SU-DHL-6 (cell line): ENCODE measurements around the gene SEBOX.

Experiments
- H2AFZ ChIP-seq: fragments of 200-600 bp; sonication (generic); 2 replicates; pipeline ENCODE4 v1.6.1; 2014; ENCODE audit warnings: low read depth, mild to moderate bottlenecking, moderate library complexity, mixed read lengths, antibody characterized with exemption, low read length; ENCODE audit not compliant: severe bottlenecking
- H3F3A ChIP-seq: fragments of 200-600 bp; shearing (Covaris generic); 2 replicates; pipeline ENCODE4 v1.6.0; 2016; ENCODE audit warnings: antibody characterized with exemption, mild to moderate bottlenecking; ENCODE audit not compliant: insufficient read depth
- H3K27ac ChIP-seq: fragments of 200-600 bp; sonication (generic); 2 replicates; pipeline ENCODE4 v1.5.1; 2016; ENCODE audit warnings: low read depth, mild to moderate bottlenecking, low read length, moderate library complexity, mixed read lengths
- H3K27me3 ChIP-seq: fragments of 200-600 bp; sonication (generic), shearing (Covaris generic); 2 replicates; pipeline ENCODE4 v1.6.0; 2014; ENCODE audit warnings: mild to moderate bottlenecking, low read length
- H3K36me3 ChIP-seq: fragments of 200-600 bp; sonication (generic); 2 replicates; pipeline ENCODE4 v1.6.1; 2014; ENCODE audit warnings: mild to moderate bottlenecking, low read length, mixed read lengths
- H3K4me2 ChIP-seq: fragments of 300-600, 200-600 bp; shearing (Covaris generic), sonication (generic); 2 replicates; pipeline ENCODE4 v1.6.0; 2014; ENCODE audit warnings: low read length, low read depth, mild to moderate bottlenecking; ENCODE audit not compliant: poor library complexity, severe bottlenecking
- H3K4me3 ChIP-seq: fragments of 200-600 bp; sonication (generic); 2 replicates; pipeline ENCODE4 v1.5.1; 2014; ENCODE audit warnings: antibody characterized with exemption, low read length, mild to moderate bottlenecking, mixed read lengths; ENCODE audit not compliant: insufficient read depth, poor library complexity, severe bottlenecking
- H3K79me2 ChIP-seq: fragments of 200-600 bp; sonication (generic); 2 replicates; pipeline ENCODE4 v1.6.1; 2014; ENCODE audit warnings: mild to moderate bottlenecking, low read length, moderate library complexity; ENCODE audit not compliant: insufficient read depth
- H3K9ac ChIP-seq: fragments of 200-600 bp; sonication (generic); 2 replicates; pipeline ENCODE4 v1.7.0; 2014; ENCODE audit warnings: mild to moderate bottlenecking, low read length
- H3K9me2 ChIP-seq: fragments of 200-600 bp; sonication (generic); replicated peaks from 2 replicates; pipeline ENCODE4 v1.6.1; 2014; ENCODE audit warnings: low read length; ENCODE audit not compliant: insufficient read depth
- H3K9me3 ChIP-seq: fragments of 200-600 bp; sonication (generic); 2 replicates; pipeline ENCODE4 v1.6.1; 2014; ENCODE audit warnings: low read length, mixed read lengths; ENCODE audit not compliant: insufficient read depth
- H4K20me1 ChIP-seq: fragments of 200-600 bp; sonication (generic); 2 replicates; pipeline ENCODE4 v1.6.1; 2014; ENCODE audit warnings: low read depth, mild to moderate bottlenecking, antibody characterized with exemption, low read length, moderate library complexity, mixed read lengths
- CTCF ChIP-seq: fragments of 200-600 bp; sonication (generic); IDR thresholded peaks from one replicate; pipeline ENCODE4 v1.5.1; 2017; ENCODE audit warnings: antibody characterized with exemption, mild to moderate bottlenecking, low read length, moderate library complexity; ENCODE audit not compliant: insufficient read depth, poor library complexity, severe bottlenecking
- EZH2phosphoT487 ChIP-seq: fragments of 200-600 bp; sonication (generic), shearing (Covaris generic); conservative IDR thresholded peaks from 2 replicates; pipeline ENCODE4 v1.6.1; 2018; ENCODE audit warnings: mild to moderate bottlenecking, antibody characterized with exemption, low read length, moderate library complexity, mixed read lengths

Gene SEBOX

DNA sequence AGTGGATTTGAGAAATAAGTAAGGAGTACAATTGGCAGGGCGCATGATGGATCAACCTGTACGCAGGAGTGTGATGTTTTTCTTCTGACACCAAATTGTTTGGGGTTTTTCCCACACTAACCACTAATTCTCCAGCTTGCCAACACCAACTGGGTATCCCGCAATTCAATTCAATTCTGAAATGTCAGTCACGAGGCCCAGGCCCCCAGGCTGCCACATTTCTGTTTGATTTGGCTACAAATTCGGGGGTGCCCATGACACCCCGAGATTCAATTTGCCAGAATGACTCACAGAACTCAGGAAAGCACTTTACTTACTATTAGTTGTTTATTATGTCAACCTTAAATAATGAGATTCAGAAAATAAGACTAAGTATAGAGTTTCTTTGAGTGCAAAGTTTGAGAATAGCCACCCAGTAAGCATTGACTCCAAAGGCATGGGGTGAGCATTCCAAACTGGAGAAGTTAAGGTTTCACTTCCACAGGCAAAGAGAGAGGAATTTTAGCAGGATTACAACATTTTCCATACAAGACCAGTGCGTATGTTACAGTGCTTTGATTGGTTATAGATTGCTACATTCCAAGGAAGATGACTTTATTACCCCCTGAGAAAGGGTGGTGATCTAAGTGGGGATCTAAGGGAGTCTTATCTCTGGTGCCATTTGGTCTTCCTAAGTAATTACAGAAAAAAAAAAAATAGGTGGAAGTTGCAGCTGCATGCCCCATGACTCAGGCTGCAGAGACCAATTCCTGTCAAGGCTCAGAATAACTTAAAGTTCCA lies 29.5 kb upstream of the SEBOX start:
- TF ChIP-seq CTCF: no peak
- no peak for TF ChIP-seq EZH2phosphoT487
- H3K27me3 ChIP-seq: no peaks in the 10 kb centered on the region
- no peak overlapping the region for H3K27ac ChIP-seq
- H3F3A ChIP-seq: no peaks in the 10 kb centered on the region
- no peak overlapping the region for H3K9ac ChIP-seq
- H3K36me3 ChIP-seq: no peaks in the 10 kb centered on the region
- H3K4me3 ChIP-seq: no peak overlapping the region
- no peaks in the 10 kb centered on the region for H4K20me1 ChIP-seq
- H3K4me2 ChIP-seq: no peak overlapping the region
- no peaks in the 10 kb centered on the region for H3K9me3 ChIP-seq
- H3K9me2 ChIP-seq: no peaks in the 10 kb centered on the region
- no peak overlapping the region for H2AFZ ChIP-seq
- no peaks in the 10 kb centered on the region for H3K79me2 ChIP-seq

DNA sequence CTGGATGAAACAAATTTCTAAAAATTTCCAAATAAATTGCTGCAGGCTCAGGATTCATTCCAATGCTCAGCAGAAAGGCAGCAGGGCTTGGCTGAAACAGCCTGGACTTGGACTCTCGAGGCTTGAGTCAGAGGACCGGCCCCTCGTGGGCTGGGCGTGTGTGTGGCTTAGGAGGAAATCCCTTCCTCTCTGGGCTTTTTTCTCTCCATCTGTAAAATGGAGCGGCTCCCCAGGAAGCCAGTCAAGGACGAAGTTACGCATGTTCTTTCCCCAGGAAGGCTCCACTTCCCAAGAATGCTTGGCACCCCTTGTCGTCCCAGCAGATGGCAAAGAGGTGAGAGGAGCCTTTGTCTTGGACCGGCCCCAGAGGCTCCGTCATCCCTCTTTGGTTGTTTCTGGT lies 27.5 kb upstream of the SEBOX start:
- Histone ChIP-seq H3K27ac (no peak overlapping the region), H3K27me3 (no peaks in the 10 kb centered on the region), H3K9me3 (no peaks in the 10 kb centered on the region), H3F3A (no peaks in the 10 kb centered on the region), H3K4me3 (no peak overlapping the region), H3K9ac (no peak overlapping the region), H3K4me2 (no peak overlapping the region), H4K20me1 (no peaks in the 10 kb centered on the region), H2AFZ (no peak overlapping the region), H3K36me3 (no peaks in the 10 kb centered on the region), H3K79me2 (no peaks in the 10 kb centered on the region), H3K9me2 (no peaks in the 10 kb centered on the region)
- TF ChIP-seq EZH2phosphoT487: no peak
- TF ChIP-seq CTCF: no peak

DNA sequence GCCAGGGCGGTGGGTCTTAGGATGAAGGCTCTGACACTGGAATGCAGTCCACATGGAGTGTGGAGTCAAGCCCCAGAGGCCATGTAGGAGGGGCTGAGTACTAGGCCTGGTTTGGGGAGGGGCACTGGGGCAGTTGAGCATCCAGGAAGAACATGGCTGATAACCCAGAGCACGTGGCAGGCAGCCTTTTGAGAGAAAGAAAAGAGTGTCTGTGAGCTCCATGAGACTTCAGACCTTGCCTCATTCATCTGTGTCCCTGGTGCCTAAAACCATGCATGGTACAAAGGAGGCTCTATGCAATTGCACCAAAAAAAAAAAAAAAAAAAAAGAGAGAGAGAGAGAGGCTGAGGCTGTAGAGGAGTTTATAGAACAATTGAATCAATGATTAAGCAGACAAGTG lies 26.4 kb upstream of the SEBOX start:
- Histone ChIP-seq H3K4me3 (no peak overlapping the region), H4K20me1 (no peaks in the 10 kb centered on the region), H3K9me3 (no peaks in the 10 kb centered on the region), H3K9me2 (no peaks in the 10 kb centered on the region), H3K4me2 (no peak overlapping the region), H3K79me2 (no peaks in the 10 kb centered on the region), H3K27ac (no peak overlapping the region), H3K9ac (no peak overlapping the region), H3K27me3 (no peaks in the 10 kb centered on the region), H2AFZ (no peak overlapping the region), H3F3A (no peaks in the 10 kb centered on the region), H3K36me3 (no peaks in the 10 kb centered on the region)
- TF ChIP-seq EZH2phosphoT487 (no peak), CTCF (no peak)
